Measurements from ENCODE around the gene GABBR2.

The GABBR2 gene

GRCh38 chr9:98740226-98740881 is 31.6 kb upstream of the GABBR2 start:
- DNase-seq (ENCODE audit: insufficient read length) (no peak), FAIRE-seq (no peak)
- TF ChIP-seq TAF1 (IDR thresholded peaks at IDR 0.05; ENCODE audit: borderline replicate concordance, low read depth, low read length): no peak
- no peak for TF ChIP-seq POLR2A (IDR thresholded peaks at IDR 0.05; ENCODE audit: low read depth, low read length)
- no peak for TF ChIP-seq POLR2AphosphoS5 (IDR thresholded peaks at IDR 0.05; ENCODE audit: low read depth, low read length)

- TF ChIP-seq POLR2A (IDR thresholded peaks at IDR 0.05; ENCODE audit: low read depth, low read length): no peak
- TF ChIP-seq POLR2AphosphoS5 (IDR thresholded peaks at IDR 0.05; ENCODE audit: low read depth, low read length): no peak
- no peak for TF ChIP-seq TAF1 (IDR thresholded peaks at IDR 0.05; ENCODE audit: borderline replicate concordance, low read depth, low read length)
- no peak for FAIRE-seq
- DNase-seq (ENCODE audit: insufficient read length): no peak
These were observed 30.0 kb upstream of the GABBR2 start for GRCh38 chr9:98738741-98739140.

DNA sequence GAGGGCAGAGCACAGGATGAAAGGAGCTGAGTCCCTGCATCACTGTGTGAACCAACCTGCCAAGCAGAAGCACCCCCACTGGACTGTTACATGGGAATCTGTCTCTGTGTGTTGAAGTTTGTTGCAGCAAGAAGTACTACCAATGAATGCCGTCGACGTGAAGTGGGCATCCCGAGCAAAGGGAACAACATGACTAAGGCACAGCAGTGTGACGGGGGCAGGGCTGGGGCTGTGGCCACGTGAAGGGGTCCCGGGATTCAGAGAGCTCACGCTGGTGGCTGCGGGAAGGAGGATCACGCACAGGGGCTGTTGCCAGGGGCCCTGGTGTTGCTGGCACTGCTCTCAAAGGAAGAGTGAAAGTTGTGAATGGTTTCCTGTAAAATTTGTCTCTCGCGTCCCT is 27.5 kb upstream of the GABBR2 start:
- no peak for DNase-seq (ENCODE audit: insufficient read length)
- FAIRE-seq: no peak
- TF ChIP-seq TAF1 (IDR thresholded peaks at IDR 0.05; ENCODE audit: borderline replicate concordance, low read depth, low read length) (no peak), POLR2AphosphoS5 (IDR thresholded peaks at IDR 0.05; ENCODE audit: low read depth, low read length) (no peak), POLR2A (IDR thresholded peaks at IDR 0.05; ENCODE audit: low read depth, low read length) (no peak)

GRCh38 chr9:98732801-98733200 is 24.1 kb upstream of the GABBR2 start:
- no peak for TF ChIP-seq TAF1 (IDR thresholded peaks at IDR 0.05; ENCODE audit: borderline replicate concordance, low read depth, low read length)
- TF ChIP-seq POLR2AphosphoS5 (IDR thresholded peaks at IDR 0.05; ENCODE audit: low read depth, low read length): no peak
- no peak for TF ChIP-seq POLR2A (IDR thresholded peaks at IDR 0.05; ENCODE audit: low read depth, low read length)
- no peak for FAIRE-seq
- DNase-seq (ENCODE audit: insufficient read length): no peak

GRCh38 chr9:98732091-98732490 is 23.4 kb upstream of the GABBR2 start:
- TF ChIP-seq TAF1 (IDR thresholded peaks at IDR 0.05; ENCODE audit: borderline replicate concordance, low read depth, low read length) (no peak), POLR2A (IDR thresholded peaks at IDR 0.05; ENCODE audit: low read depth, low read length) (no peak), POLR2AphosphoS5 (IDR thresholded peaks at IDR 0.05; ENCODE audit: low read depth, low read length) (no peak)
- DNase-seq (ENCODE audit: insufficient read length) (no peak), FAIRE-seq (no peak)

DNA sequence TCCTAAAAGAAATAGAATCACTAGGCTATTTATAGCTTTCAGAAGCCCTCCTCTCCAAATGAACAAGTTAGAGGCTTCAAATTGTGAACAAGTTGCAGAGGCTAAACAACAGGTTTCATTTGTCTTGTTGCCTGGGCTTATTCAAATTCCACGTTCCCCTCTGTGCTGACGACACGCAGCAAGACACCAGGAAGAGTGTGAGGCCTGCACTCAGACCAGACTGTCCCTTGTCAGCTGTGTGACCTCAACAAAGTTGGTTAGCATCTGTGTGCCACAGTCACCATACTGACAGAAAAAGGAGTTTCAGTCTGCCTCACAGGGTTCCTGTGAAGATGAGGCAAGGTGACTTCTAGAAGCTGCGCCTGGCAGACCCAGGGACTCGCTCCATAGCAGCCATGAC is 22.1 kb upstream of the GABBR2 start:
- no peak for TF ChIP-seq POLR2A (IDR thresholded peaks at IDR 0.05; ENCODE audit: low read depth, low read length)
- TF ChIP-seq TAF1 (IDR thresholded peaks at IDR 0.05; ENCODE audit: borderline replicate concordance, low read depth, low read length): no peak
- no peak for TF ChIP-seq POLR2AphosphoS5 (IDR thresholded peaks at IDR 0.05; ENCODE audit: low read depth, low read length)
- no peak for DNase-seq (ENCODE audit: insufficient read length)
- FAIRE-seq: no peak

- FAIRE-seq: no peak
- DNase-seq (ENCODE audit: insufficient read length): no peak
- TF ChIP-seq POLR2AphosphoS5 (IDR thresholded peaks at IDR 0.05; ENCODE audit: low read depth, low read length) (no peak), TAF1 (IDR thresholded peaks at IDR 0.05; ENCODE audit: borderline replicate concordance, low read depth, low read length) (no peak), POLR2A (IDR thresholded peaks at IDR 0.05; ENCODE audit: low read depth, low read length) (no peak)
These were observed 19.8 kb upstream of the GABBR2 start for GRCh38 chr9:98728500-98728899.

GRCh38 chr9:98727428-98727827 is 18.7 kb upstream of the GABBR2 start:
- DNase-seq (ENCODE audit: insufficient read length) (no peak), FAIRE-seq (no peak)
- TF ChIP-seq TAF1 (IDR thresholded peaks at IDR 0.05; ENCODE audit: borderline replicate concordance, low read depth, low read length): no peak
- TF ChIP-seq POLR2A (IDR thresholded peaks at IDR 0.05; ENCODE audit: low read depth, low read length): no peak
- no peak for TF ChIP-seq POLR2AphosphoS5 (IDR thresholded peaks at IDR 0.05; ENCODE audit: low read depth, low read length)

DNA sequence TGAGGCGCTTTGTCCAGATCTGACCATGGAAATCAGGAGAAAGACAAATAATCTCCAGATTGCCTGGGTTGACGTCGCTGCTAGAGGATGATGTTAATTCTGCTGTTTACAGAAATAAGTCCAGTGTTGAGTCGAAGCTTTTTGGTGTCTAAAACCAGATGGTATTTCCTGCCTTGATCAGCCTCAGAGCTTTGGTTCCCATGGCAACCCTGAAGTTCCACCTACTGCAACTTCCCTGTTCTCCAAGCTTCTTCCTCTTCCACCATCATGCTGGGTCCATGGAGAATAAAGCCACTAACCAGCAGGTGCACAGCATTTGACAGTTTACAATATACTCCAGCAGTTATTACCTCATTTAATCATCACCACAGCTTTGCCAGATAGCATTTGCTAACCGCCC is 18.0 kb upstream of the GABBR2 start:
- TF ChIP-seq POLR2A (IDR thresholded peaks at IDR 0.05; ENCODE audit: low read depth, low read length): no peak
- no peak for TF ChIP-seq POLR2AphosphoS5 (IDR thresholded peaks at IDR 0.05; ENCODE audit: low read depth, low read length)
- TF ChIP-seq TAF1 (IDR thresholded peaks at IDR 0.05; ENCODE audit: borderline replicate concordance, low read depth, low read length): no peak
- FAIRE-seq (no peak), DNase-seq (ENCODE audit: insufficient read length) (no peak)

DNA sequence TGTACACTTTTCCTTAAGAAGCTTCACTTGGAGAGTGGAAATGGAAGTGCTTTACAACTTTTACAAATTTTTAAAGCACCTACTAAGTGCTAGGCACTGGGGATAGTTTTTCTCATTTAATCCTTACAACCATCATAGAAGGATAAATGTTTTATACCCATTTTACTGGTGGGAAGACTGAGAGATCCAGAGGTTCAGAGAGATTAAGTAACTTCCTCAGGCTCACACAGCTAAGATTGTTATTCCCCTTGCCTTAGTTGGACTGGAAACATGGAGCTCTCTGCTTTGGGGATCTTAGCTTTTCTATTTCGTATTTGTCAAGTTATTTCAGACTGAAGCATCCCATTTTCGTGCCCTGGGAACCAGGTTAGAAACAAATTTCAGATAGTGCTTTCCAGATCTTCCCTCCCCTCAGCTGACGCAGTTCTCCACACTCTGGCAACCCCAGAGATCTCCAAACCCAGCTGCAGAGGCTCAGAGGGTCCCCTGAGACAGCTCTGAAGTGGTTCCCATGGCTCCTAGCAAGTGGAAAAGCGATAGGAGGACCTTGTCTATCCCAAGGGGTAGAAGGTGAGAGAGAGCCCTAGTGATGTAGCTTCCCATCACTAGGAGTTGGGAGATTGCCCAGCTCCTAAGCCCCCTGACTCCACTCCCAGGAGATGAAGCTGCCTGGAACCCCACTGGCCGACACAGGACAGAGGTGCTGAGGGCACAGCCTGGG is 16.2 kb upstream of the GABBR2 start:
- no peak for DNase-seq (ENCODE audit: insufficient read length)
- FAIRE-seq: no peak
- TF ChIP-seq POLR2AphosphoS5 (IDR thresholded peaks at IDR 0.05; ENCODE audit: low read depth, low read length) (no peak), TAF1 (IDR thresholded peaks at IDR 0.05; ENCODE audit: borderline replicate concordance, low read depth, low read length) (no peak), POLR2A (IDR thresholded peaks at IDR 0.05; ENCODE audit: low read depth, low read length) (no peak)

DNA sequence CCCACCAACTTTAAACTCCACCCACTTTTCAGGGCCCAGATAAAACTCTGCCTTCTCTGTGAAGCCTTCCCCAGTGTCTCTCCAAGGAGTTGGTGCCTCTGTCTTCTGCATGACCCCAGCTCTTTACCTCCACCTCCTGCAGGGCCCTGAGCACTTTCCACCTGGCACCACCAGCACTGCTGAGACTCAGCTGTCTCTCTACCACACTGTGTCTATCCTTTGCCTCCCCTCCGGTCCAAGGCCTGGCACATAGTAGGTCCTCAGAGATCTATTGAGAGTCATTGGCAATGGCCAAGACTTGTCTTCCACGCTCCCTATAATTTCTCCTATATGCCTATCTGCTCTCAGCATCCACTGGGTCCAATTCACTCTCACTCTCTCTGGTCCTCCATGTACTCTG is 12.9 kb upstream of the GABBR2 start:
- FAIRE-seq: no peak
- no peak for DNase-seq (ENCODE audit: insufficient read length)
- TF ChIP-seq TAF1 (IDR thresholded peaks at IDR 0.05; ENCODE audit: borderline replicate concordance, low read depth, low read length) (no peak), POLR2A (IDR thresholded peaks at IDR 0.05; ENCODE audit: low read depth, low read length) (no peak), POLR2AphosphoS5 (IDR thresholded peaks at IDR 0.05; ENCODE audit: low read depth, low read length) (no peak)

DNA sequence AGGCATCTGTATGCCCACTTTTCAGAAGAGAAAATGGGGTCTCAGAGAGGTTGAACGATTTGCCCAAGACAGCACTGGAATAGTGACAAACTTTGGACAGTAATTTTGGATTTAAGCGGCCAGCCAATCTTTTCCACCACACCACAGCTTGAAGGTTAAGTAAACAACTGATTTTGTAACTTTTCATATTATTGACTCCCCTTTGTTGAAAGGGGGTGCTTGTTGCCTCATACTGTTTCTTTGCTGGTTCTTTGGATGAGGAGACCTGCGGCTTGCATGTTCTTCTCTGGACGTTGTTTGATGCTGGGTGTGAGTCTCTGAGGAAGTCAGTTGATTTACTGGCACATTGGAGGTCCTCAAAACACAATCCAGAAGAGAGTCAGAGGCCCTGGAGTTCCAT is 11.7 kb upstream of the GABBR2 start:
- FAIRE-seq (no peak), DNase-seq (ENCODE audit: insufficient read length) (no peak)
- no peak for TF ChIP-seq POLR2A (IDR thresholded peaks at IDR 0.05; ENCODE audit: low read depth, low read length)
- no peak for TF ChIP-seq TAF1 (IDR thresholded peaks at IDR 0.05; ENCODE audit: borderline replicate concordance, low read depth, low read length)

All from GM12892 (cell line).